ENCODE data around the gene CD300LD. TPM values are rescaled to one million over a fixed set of nuclear protein-coding genes. Genes with fewer than 3 reads are reported as not detected.

CD300LD gene
- polyA plus RNA-seq, 3 donors, result 0.33 to 0.50 (median 0.41) TPM

- Mint-ChIP-seq H3K4me3 (peak overlapping the region in 1 of 2 donors; percentile 86), H3K27me3 (ENCODE audit: low read depth in 3 of 3) (peaks cover 0 to 15% (median 0%) of the 10 kb centered on the region in 3 donors), H3K36me3 (peaks cover 24 to 37% of the 10 kb centered on the region in 2 donors), H3K27ac (peak overlapping the region; percentile 46 to 95 (median 85)), H3K9me3 (peaks cover 0 to 8% (median 3%) of the 10 kb centered on the region in 7 donors), H3K4me1 (peaks cover 95% of the 10 kb centered on the region)
- Histone ChIP-seq H3K9me3 (replicated peaks in 1 of 2; ENCODE audit: control insufficient read depth in 1 of 2, insufficient read depth in 1 of 2, low read length in 2 of 2) (no peaks in the 10 kb centered on the region), H3K4me1 (ENCODE audit: control insufficient read depth in 1 of 2, insufficient read depth in 2 of 2, low read length in 2 of 2) (peaks cover 91 to 95% of the 10 kb centered on the region in 2 donors), H3K9ac (ENCODE audit: insufficient read depth, low read length, poor library complexity, severe bottlenecking) (no peak overlapping the region), H4K20me1 (ENCODE audit: insufficient read depth, low read length) (no peaks in the 10 kb centered on the region), H3K36me3 (replicated peaks in 1 of 2; ENCODE audit: control insufficient read depth in 1 of 2, insufficient read depth in 2 of 2, low read length in 2 of 2) (peaks cover 4 to 6% of the 10 kb centered on the region in 2 donors), H3K4me2 (replicated peaks; ENCODE audit: extremely low read depth, low read length, poor library complexity, severe bottlenecking) (peak overlapping the region; percentile 67), H3K79me2 (ENCODE audit: insufficient read depth, low read length) (no peaks in the 10 kb centered on the region), H3K4me3 (replicated peaks in 1 of 3; ENCODE audit: low read depth in 2 of 3, low read length in 3 of 3) (peak overlapping the region in 1 of 3 experiments; percentile 60), H3K27ac (ENCODE audit: low read depth in 1 of 2, low read length in 2 of 2) (peak overlapping the region; percentile 43 to 74), H2AFZ (ENCODE audit: insufficient read depth, low read depth, low read length, poor library complexity, severe bottlenecking) (no peak overlapping the region), H3K27me3 (ENCODE audit: control insufficient read depth in 2 of 2, insufficient read depth in 2 of 2, low read length in 2 of 2) (no peaks in the 10 kb centered on the region)
- WGBS (ENCODE audit: insufficient coverage), result 100% methylated on average over 1 of the region's 5 CpGs
- intact Hi-C loops (cut with micrococcal nuclease), result loop anchor here in 1 of 2 donors (5.0 kb wide), 2 partner anchors 41 to 226 kb away; no protein-coding TSS in a partner anchor
- no peak for TF ChIP-seq CTCF (IDR thresholded peaks at IDR 0.05)
- no peak for DNase-seq
Measured at GRCh38 chr17:74603746-74604145, 11.7 kb upstream of the CD300LD start.

- Mint-ChIP-seq H3K9me3 (peaks cover 0 to 8% (median 3%) of the 10 kb centered on the region in 7 donors), H3K36me3 (peaks cover 23 to 36% of the 10 kb centered on the region in 2 donors), H3K4me3 (peak overlapping the region in 1 of 2 donors; percentile 86), H3K27me3 (ENCODE audit: low read depth in 3 of 3) (peaks cover 0 to 15% (median 0%) of the 10 kb centered on the region in 3 donors), H3K27ac (peak overlapping the region; percentile 46 to 95 (median 85)), H3K4me1 (peaks cover 98% of the 10 kb centered on the region)
- H3K4me3 ChIP-seq (replicated peaks in 1 of 3; ENCODE audit: low read depth in 2 of 3, low read length in 3 of 3), result peak overlapping the region in 1 of 3 experiments; percentile 60
- H2AFZ ChIP-seq (ENCODE audit: insufficient read depth, low read depth, low read length, poor library complexity, severe bottlenecking), result no peak overlapping the region
- H3K36me3 ChIP-seq (replicated peaks in 1 of 2; ENCODE audit: control insufficient read depth in 1 of 2, insufficient read depth in 2 of 2, low read length in 2 of 2), result peaks cover 4 to 6% of the 10 kb centered on the region in 2 donors
- H3K79me2 ChIP-seq (ENCODE audit: insufficient read depth, low read length), result no peaks in the 10 kb centered on the region
- H4K20me1 ChIP-seq (ENCODE audit: insufficient read depth, low read length), result no peaks in the 10 kb centered on the region
- peak overlapping the region; percentile 34 for H3K9ac ChIP-seq (ENCODE audit: insufficient read depth, low read length, poor library complexity, severe bottlenecking)
- peaks cover 97 to 100% of the 10 kb centered on the region in 2 donors for H3K4me1 ChIP-seq (ENCODE audit: control insufficient read depth in 1 of 2, insufficient read depth in 2 of 2, low read length in 2 of 2)
- TF ChIP-seq CTCF (IDR thresholded peaks at IDR 0.05), result no peak
- peak; percentile 46 to 53 (median 46) for DNase-seq
- 23% methylated on average over 4 of the region's 6 CpGs for WGBS (ENCODE audit: insufficient coverage)
- intact Hi-C loops (cut with micrococcal nuclease), result loop anchor here in 1 of 2 donors (5.0 kb wide), 2 partner anchors 41 to 226 kb away; no protein-coding TSS in a partner anchor
- H3K27ac ChIP-seq (ENCODE audit: low read depth in 1 of 2, low read length in 2 of 2), result peak overlapping the region; percentile 43 to 74
- no peaks in the 10 kb centered on the region for H3K27me3 ChIP-seq (ENCODE audit: control insufficient read depth in 2 of 2, insufficient read depth in 2 of 2, low read length in 2 of 2)
- peak overlapping the region; percentile 67 for H3K4me2 ChIP-seq (replicated peaks; ENCODE audit: extremely low read depth, low read length, poor library complexity, severe bottlenecking)
- H3K9me3 ChIP-seq (replicated peaks in 1 of 2; ENCODE audit: control insufficient read depth in 1 of 2, insufficient read depth in 1 of 2, low read length in 2 of 2), result no peaks in the 10 kb centered on the region
Measured at GRCh38 chr17:74603037-74603635, 11.1 kb upstream of the CD300LD start.
